Smooth muscle cell (in vitro differentiated cells): ENCODE measurements around the gene BCL3. TPM values are rescaled to one million over a fixed set of nuclear protein-coding genes. Genes with fewer than 3 reads are reported as not detected.

Experiments used
- DNase-seq: peaks from one replicate; lab custom pipeline; 2025; ENCODE audit not compliant: unreplicated experiment; lab: John Stamatoyannopoulos, UW
- H2AFZ ChIP-seq: fragments of 200-600 bp; sonication (generic); 2 replicates; pipeline ENCODE4 v1.6.0; 2016; ENCODE audit warnings: antibody characterized with exemption, low read depth, mild to moderate bottlenecking
- H3F3A ChIP-seq: fragments of 200-600 bp; sonication (generic); 2 replicates; pipeline ENCODE4 v1.6.0; 2017; ENCODE audit warnings: antibody characterized with exemption, low read depth
- H3K27ac ChIP-seq: fragments of 200-600 bp; sonication (generic); 2 replicates; pipeline ENCODE4 v1.5.1; 2016; ENCODE audit warnings: low read depth, mild to moderate bottlenecking
- H3K27me3 ChIP-seq: fragments of 200-600 bp; sonication (generic); 2 replicates; pipeline ENCODE4 v1.6.1; 2016; ENCODE audit warnings: low read depth, mild to moderate bottlenecking
- H3K36me3 ChIP-seq: fragments of 200-600 bp; sonication (generic); 2 replicates; pipeline ENCODE4 v1.5.1; 2016; ENCODE audit warnings: low read depth
- H3K4me1 ChIP-seq: fragments of 200-600 bp; sonication (generic); 2 replicates; pipeline ENCODE4 v1.5.1; 2016; ENCODE audit warnings: low read depth
- H3K4me2 ChIP-seq: fragments of 200-600 bp; sonication (generic); 2 replicates; pipeline ENCODE4 v1.6.0; 2016; ENCODE audit warnings: mild to moderate bottlenecking
- H3K4me3 ChIP-seq: fragments of 200-600 bp; sonication (generic); 2 replicates; pipeline ENCODE4 v1.5.1; 2016; ENCODE audit warnings: mild to moderate bottlenecking
- H3K79me2 ChIP-seq: fragments of 200-600 bp; sonication (generic); 2 replicates; pipeline ENCODE4 v1.6.0; 2016; ENCODE audit warnings: low read depth, mild to moderate bottlenecking
- H3K9ac ChIP-seq: fragments of 200-600 bp; sonication (generic); 2 replicates; pipeline ENCODE4 v1.6.0; 2016; ENCODE audit warnings: low read depth
- H3K9me3 ChIP-seq: fragments of 200-600 bp; sonication (generic); replicated peaks from 2 replicates; pipeline ENCODE4 v1.5.1; 2016; ENCODE audit warnings: low read depth
- H4K20me1 ChIP-seq: fragments of 200-600 bp; sonication (generic); 2 replicates; pipeline ENCODE4 v1.6.0; 2016; ENCODE audit warnings: low read depth
- CTCF ChIP-seq: fragments of 200-600 bp; sonication (generic); IDR thresholded peaks from 2 replicates; pipeline ENCODE4 v1.5.1; 2017; ENCODE audit warnings: borderline replicate concordance, mild to moderate bottlenecking, antibody characterized with exemption; ENCODE audit not compliant: insufficient read depth, poor library complexity, severe bottlenecking
- WGBS: methylation state at CpG from one replicate; pipeline ENCODE4 v1.1.7; 2016; ENCODE audit warnings: low lambda C conversion rate; 5-methylcytosine and 5-hydroxymethylcytosine counted together
- polyA plus RNA-seq: library from polyadenylated mRNA; unstranded; fragments of >200 nt; fragmentation: Nextera tagmentation; extraction: Ambion mirVana; gene quantifications from 2 replicates; pipeline ENCODE4 v1.2.1, GENCODE V29; 2016
- total RNA-seq: library from RNA; depleted of rRNA; stranded (reverse); fragments of >200 nt; gene quantifications from 2 replicates; pipeline ENCODE4 v1.2.3, GENCODE V29; 2014

Gene BCL3
- total and polyA plus RNA-seq, 2 experiments from 2014 or later = 12.2 to 52.8 TPM

GRCh38 chr19:44722131-44723121, 26.1 kb upstream of the BCL3 start:
- DNase-seq = no peak
- Histone ChIP-seq H3F3A (no peaks in the 10 kb centered on the region), H3K79me2 (no peaks in the 10 kb centered on the region), H3K4me3 (no peak overlapping the region), H3K27me3 (no peaks in the 10 kb centered on the region), H3K4me1 (peaks cover 5% of the 10 kb centered on the region), H3K27ac (no peak overlapping the region), H3K36me3 (no peaks in the 10 kb centered on the region), H3K4me2 (no peak overlapping the region), H2AFZ (no peak overlapping the region), H3K9ac (no peak overlapping the region), H3K9me3 (no peaks in the 10 kb centered on the region), H4K20me1 (no peaks in the 10 kb centered on the region)
- no peak for TF ChIP-seq CTCF
- WGBS = 73% methylated on average over 21 of the region's 21 CpGs

GRCh38 chr19:44723299-44723951, 25.1 kb upstream of the BCL3 start:
- TF ChIP-seq CTCF = no peak
- no peak overlapping the region for H3K4me2 ChIP-seq

GRCh38 chr19:44723952-44724319, 24.6 kb upstream of the BCL3 start:
- Histone ChIP-seq H3F3A (no peaks in the 10 kb centered on the region), H3K27ac (no peak overlapping the region), H3K4me3 (no peak overlapping the region), H3K27me3 (no peaks in the 10 kb centered on the region), H3K9ac (no peak overlapping the region), H3K9me3 (no peaks in the 10 kb centered on the region), H2AFZ (no peak overlapping the region), H4K20me1 (no peaks in the 10 kb centered on the region), H3K79me2 (no peaks in the 10 kb centered on the region), H3K4me2 (no peak overlapping the region), H3K36me3 (no peaks in the 10 kb centered on the region), H3K4me1 (no peaks in the 10 kb centered on the region)
- WGBS = 22% methylated on average over 7 of the region's 7 CpGs
- peak; percentile 48 for DNase-seq
- peak; percentile 99 for TF ChIP-seq CTCF

More at GRCh38 chr19:44723299-44723951, 25.1 kb upstream of the BCL3 start:
- Histone ChIP-seq H3K36me3 (no peaks in the 10 kb centered on the region), H3K27ac (no peak overlapping the region), H4K20me1 (no peaks in the 10 kb centered on the region), H3K9me3 (no peaks in the 10 kb centered on the region), H2AFZ (no peak overlapping the region), H3K27me3 (no peaks in the 10 kb centered on the region), H3K4me3 (no peak overlapping the region), H3K9ac (no peak overlapping the region), H3F3A (no peaks in the 10 kb centered on the region), H3K4me1 (peaks cover 2% of the 10 kb centered on the region), H3K79me2 (no peaks in the 10 kb centered on the region)
- DNase-seq = no peak
- WGBS = 83% methylated on average over 10 of the region's 10 CpGs
